GM20000 (cell line): ENCODE data around the gene PWWP2B.

Experiments used
- DNase-seq: peaks from one replicate; pipeline ENCODE4 v3.0.0; 2012; ENCODE audit warnings: low spot score
- CTCF ChIP-seq: IDR thresholded peaks from 2 replicates; pipeline ENCODE4 v1.5.1; 2012; ENCODE audit warnings: mild to moderate bottlenecking, control low read depth; ENCODE audit errors: extremely low read depth, missing control alignments

Gene PWWP2B

GRCh38 chr10:132462463-132463332 lies 65.7 kb downstream of the PWWP2B start:
- no peak for TF ChIP-seq CTCF
- DNase-seq, result no peak

DNA sequence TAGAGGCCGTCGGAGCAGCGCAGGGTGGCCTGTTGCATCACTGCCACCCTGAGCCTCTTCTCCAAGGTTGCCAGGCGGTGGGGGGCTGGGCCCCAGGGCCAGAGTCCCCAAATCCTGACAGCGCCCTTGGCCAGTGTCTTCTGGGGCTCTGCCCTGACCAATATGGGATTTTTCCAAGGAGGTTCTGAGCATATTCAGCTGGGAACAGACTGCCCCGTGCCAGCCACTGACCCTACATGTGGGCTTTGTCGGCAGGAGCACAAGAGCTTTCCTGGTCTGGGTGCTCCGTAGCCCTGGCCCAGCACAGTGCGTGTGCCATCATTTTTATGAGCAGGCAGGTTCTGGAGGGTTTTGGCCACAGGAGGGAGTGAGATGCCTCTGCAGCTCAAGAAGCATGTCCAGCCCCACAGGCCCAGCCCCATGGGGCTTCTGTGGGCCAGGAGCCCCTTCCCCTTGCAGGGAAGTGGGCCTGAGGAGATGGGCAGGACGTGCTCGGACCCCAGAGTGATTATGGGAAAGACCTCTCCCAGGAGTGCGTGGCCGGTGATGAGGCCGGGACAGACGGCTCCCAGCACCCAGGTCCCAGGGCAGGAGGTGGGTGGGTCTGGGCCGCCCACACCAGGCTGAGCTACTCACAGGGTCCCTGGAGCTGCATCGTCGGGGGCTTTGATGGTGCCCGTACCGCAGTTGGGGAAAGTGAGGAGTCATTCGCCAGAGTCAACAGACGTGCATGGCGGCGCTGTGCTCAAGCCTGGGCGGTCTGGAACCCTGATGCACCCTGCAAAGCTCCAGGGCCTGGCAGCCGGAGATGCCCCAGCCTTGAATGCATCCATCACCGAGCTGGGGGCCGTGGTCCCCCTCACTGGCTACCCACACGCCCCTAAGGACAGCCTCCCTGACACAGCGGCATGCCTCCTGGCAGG lies 66.6 kb downstream of the PWWP2B start:
- TF ChIP-seq CTCF, result no peak
- no peak for DNase-seq

- no peak for DNase-seq
- TF ChIP-seq CTCF, result no peak
These were observed 67.5 kb downstream of the PWWP2B start for GRCh38 chr10:132464256-132465192.

- no peak for TF ChIP-seq CTCF
- no peak for DNase-seq
These were observed 68.3 kb downstream of the PWWP2B start for GRCh38 chr10:132465193-132465888.

GRCh38 chr10:132465889-132466519 lies 69.0 kb downstream of the PWWP2B start:
- no peak for DNase-seq

More at GRCh38 chr10:132465889-132466519, 69.0 kb downstream of the PWWP2B start:
- TF ChIP-seq CTCF, result no peak
